ELR (cell line): ENCODE results near the gene CD300LB.

Experiments
- DNase-seq: peaks from one replicate; pipeline ENCODE4 v3.0.0-alpha.2; 2015; ENCODE audit warnings: low read depth

Gene CD300LB

DNA sequence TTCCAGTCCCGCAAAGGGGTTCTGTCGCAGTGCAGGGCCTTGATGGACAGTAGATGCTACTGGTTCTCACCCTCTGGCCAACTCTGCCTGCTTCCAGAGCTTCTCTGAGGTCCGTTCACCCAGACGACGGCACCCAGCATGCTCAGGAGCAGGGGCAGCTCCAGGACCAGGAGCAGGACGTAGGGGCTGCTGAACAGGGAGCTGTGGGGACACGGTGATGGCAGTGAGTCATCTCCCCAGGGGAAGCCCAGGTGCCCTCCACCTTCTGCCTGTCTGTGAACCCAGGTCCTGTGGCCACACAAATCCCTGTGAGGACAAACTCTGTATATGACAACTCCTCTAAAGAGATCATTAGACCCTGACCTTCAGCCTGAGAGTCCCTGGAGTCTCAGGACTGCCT, 18.1 kb upstream of the CD300LB start:
- no peak for DNase-seq

DNA sequence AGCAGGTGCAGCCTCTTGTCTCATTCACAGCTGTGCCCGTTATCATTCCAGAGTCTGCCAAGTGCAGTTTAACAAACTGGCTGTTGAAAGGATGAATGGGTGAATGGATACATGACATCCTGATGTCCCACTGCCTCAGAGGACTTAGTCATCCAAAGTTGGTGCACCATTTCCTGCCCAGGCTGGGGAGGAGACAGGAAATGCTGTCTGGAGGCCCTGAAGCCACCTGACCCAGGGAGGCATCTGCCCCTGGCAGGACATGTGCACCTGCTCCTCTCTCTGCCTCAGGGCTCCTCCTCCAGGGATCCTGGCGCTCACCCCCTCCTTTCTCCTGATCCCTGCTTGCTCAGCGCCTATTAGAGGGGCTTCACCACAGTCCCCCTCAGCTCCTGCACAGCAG, 16.5 kb upstream of the CD300LB start:
- DNase-seq: peak; percentile 6

DNA sequence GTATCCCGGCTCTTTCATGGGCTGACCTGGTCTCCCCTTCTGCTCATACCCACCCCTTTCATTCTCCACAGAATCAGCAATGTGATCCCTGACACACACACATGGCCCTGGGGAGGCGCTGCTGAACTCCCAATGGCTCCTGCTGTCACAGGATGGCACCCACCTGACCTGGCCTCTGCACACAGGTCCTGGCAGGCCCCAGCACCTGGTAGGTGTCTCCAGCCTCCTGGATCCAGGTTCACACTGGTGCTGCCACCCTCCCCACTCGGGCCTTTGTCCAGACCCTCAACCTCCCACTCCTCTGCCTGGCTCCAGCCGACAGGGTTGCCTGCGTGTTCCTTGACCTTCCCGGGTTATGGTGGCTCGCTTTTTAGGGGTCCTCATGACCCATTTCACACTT, 16.0 kb upstream of the CD300LB start:
- no peak for DNase-seq

DNA sequence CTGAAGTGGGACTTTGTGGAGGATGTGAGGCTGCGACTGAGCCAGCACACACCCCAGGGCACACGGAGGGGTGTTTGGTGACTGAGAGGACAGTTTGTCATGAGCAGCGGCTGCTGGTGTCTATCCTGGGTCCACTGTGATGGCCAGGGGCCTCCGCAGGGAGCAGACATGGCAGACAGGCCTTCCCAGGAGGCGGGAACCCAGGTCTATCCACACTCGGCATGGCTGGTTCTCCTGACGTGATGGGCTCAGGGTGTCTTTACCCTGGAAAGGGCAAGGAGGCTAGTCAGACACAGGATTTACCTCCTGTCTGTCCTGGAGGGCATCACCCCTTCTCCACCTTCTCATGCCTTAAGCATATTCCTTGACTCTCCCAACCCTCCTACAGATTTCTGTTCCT, 15.3 kb upstream of the CD300LB start:
- DNase-seq: no peak

DNA sequence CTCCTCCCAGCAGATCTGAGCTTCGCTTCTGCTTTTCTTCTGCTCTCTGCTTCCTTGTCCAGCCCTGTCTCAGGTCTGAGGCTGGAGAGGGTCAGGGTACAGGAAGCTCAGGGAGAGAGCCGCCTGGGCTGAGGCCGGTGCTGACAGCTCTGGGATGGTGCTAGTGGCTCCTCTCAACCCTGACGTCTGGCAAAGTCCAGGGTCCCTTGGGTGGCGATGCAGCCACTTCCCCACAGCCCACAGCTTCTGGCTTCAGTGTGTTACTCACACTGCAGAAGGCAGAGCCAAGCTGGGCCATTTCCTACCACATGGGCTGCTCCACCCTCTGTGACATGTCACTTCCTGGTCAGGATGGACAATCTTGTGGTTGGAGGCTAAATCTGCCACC, 14.6 kb upstream of the CD300LB start, which contains the start of gene CD300C:
Gene CD300C, minus strand, starts transcription at position 273 of the 388 bp plus-strand sequence. CDS start 333 bp downstream, outside the sequence.
- DNase-seq: no peak

DNA sequence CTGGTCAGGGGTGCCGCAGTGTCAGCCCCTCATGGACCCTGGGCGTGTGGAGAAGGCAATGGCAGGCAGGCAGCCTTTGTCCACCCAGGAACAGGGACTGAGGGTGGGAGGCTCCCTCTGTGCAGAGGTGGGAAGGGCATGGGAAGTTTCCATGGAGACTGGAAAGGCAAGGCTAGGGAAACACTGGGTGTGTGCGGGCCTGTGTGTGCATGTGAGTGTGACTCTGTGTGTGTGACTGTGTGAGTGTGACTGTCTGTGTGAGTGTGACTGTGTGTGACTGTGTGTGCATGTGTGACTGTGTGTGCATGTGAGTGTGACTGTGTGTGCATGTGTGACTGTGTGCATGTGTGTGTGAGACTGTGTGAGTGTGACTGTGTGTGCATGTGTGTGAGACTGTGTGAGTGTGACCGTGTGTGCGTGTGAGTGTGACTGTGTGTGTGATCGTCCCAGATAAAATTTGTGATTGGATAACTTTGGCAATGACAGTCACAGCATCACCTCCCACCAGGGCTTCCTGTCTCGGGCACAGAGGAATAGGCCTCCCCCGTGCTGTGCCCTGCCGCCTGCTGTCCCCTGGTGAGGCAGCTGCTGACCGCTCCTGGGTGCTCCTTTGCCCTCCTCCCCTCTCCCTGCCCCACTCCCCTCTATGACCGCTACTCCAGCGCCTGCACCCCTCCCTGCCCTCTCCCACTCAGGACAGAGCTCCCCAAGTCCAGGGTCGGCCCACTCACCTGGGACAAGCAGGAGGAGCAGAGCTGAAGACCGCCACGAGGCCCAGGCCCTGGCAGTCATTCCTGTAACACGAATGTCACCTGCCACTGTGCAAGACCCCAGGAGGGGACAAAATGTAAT, 13.9 kb upstream of the CD300LB start:
- DNase-seq: no peak

DNA sequence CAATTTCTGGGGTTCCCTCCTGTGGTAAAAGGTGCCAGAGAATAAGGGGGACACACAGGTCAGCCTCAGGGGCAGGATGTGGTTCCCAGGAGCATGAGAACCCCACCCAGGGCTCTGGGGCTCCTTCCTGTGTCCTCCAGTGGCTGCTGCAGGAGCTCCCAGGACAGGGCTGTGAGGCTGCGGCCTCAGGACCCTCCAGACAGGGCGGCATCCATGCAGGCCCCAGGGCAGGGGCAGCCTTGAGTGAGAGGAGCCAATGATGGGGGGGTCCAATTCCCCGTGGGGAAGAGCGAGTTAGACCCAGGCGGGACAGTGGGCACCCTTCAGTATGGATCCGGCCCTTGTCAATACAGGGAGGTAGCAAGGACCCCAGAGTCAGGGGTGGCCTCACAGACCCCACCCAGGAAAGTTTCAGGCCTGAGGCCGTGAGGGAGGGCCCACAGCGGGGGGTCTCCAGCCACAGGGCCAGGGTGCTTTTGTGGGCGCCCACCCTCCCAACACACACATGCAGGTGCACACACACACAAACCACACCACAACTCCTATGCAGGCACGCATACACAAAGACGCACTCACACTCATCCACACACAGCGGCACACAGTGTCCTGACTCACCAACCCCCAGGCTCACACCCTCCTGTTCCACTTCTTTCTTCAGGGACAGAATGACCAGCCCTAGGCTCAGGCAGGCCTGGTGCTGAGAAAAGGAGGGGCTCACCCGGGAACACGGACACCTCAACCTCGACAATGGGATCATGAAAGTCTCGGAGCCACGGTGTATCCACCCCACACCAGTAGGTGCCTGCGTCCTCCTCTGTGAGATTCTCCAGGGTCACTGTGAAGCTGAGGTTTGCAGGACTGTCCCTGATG, 12.9 kb upstream of the CD300LB start:
- DNase-seq: no peak

DNA sequence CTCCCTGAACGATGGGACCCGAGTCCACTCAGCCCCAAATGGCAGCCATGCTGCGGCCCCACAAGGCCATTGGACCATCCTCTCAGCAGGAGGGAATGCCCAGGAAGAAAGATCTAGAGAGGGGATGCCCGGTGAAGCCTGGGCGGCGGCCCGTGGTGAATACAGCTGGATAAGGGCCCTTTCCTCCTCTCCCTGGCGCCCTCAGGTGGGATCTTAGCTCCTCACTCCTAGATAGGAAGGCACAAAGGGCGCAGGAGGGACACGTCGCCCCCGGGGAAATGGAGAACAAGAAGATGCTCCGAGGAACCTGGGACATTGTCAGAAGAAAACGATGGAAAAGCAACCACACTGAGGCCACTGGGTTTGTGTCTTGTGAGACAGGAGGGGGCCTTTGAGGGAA, 12.1 kb upstream of the CD300LB start:
- no peak for DNase-seq

DNA sequence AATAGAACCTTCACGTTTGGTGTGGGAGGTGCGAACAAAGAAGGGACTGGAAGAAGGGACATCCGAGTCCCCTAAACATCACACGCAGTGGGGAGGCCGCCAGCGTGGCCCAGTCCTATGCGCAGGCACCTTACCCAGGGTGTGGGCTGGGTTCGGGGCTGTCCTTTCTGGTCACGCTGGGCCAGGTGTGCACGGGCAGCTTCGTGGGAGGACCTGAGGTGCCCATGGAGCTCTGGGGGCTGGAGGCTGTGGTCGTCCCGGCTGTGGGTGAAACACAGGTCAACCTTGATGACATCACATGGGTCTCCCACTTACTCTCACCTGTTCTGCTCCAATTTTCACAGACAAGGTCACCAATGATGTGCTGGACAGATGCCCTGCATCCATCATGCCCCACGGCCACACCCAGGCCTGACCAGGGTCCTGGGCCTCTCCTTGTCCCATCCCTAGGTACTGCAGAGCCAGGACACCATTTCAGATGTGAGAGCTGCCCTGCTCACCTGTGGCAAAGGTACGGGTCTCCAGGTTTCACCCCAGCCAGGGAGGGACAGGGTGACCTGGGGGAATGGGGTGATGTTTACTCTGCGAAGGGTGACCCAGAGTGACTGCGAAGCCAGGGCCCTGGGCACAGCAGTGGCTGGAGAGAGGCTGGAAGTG, 11.6 kb upstream of the CD300LB start:
- no peak for DNase-seq

DNA sequence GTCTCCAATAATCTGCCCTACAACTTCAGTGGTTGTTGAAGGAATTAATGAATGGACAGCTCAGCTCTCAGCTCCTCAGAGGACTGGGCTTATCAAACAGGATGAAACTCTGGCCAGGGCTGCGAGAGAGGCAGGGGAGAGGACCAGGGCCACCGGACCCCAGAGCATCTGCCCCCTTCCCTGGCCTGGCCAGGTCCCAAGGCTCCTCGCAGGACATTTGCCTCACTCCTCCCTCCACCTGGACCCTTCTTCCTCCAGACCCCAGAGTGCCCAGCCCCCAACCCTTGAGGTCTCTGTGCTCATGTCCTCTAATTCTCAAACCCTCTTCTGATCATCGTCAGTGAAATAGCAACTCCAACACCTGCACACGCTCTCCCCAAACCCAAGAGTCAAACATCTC, 10.9 kb upstream of the CD300LB start:
- DNase-seq: no peak

DNA sequence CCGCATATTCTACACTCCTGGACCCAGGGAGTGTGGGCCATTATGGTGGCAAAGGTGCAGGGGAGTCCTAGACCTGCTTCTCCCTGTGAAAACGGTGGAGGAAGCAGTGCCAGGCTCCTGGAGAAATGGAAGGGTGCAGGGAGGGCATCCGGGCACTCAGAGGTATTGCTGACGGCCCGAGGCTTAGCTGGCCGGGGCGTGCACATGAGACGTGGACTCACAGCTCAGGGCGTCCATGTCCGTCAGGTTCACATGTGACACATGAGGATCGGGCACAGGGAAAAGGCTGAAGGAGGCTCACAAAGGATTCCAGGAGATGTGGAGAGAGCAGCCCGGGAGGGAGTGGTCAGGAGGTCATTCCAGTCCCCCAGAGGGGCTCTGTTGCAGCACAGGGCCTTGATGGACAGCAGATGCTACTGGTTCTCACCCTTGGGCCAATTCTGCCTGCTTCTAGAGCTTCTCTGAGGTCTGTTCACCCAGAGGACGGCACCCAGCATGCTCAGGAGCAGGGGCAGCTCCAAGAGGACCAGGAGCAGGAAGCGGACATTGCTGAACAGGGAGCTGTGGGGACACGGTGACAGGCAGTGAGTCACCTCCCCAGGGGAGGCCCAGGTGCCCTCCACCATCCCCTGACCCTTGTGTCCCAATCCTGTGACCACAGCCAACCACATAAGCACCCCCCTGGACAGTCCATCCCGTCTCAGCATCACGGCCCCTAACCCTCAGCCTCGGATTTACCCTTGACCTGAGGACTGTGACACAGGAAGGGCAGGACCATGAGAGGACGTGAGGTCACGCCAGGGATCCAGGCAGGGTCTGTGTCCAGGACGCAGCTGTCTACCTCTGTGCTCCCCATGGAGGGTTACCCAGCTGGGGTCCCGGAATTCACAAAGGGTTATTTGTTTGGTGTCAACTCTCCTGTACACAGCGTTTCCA, 10.2 kb upstream of the CD300LB start:
- no peak for DNase-seq

DNA sequence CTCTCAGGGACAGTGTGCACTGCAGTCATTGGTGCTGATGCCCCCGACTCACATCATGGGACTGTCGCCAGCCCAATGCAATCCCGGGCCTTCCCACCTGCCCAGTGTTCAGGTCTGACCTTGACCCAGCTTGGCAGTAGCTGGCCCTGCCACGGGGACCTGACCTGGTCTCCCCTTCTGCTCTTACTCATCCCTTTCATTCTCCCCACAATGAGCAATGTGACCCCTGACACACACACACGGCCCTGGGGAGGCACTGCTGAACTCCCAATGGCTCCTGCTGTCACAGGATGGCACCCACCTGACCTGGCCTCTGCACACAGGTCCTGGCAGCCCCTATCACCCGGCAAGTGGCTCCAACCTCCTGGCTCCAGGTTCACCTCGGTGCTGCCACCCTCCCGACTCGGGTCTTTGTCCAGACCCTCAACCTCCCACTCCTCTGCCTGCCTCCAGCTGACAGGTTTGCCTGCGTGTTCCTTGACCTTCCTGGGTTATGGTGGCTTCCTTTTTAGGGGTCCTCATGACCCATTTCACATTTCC, 8.1 kb upstream of the CD300LB start:
- DNase-seq: no peak

DNA sequence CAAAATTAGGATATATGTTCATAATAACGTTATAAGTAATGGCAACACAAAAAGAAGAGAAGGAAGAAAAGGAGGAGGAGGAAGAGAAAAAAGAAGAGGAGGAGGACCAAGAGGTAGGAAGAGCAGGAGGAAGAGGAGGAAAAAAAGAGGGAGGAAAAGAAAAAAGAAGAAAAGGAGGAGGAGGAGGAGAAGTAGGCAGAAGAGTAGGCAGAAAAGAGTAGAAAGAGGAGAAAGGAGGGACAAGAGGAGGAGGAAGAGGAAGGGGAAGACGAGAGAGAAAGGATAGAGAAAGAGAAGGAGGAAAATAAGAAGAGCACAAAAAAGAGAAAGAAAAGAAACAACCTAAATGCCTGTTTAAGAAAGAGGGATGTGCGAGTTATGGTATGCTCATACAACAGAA, 5.6 kb upstream of the CD300LB start:
- DNase-seq: no peak

DNA sequence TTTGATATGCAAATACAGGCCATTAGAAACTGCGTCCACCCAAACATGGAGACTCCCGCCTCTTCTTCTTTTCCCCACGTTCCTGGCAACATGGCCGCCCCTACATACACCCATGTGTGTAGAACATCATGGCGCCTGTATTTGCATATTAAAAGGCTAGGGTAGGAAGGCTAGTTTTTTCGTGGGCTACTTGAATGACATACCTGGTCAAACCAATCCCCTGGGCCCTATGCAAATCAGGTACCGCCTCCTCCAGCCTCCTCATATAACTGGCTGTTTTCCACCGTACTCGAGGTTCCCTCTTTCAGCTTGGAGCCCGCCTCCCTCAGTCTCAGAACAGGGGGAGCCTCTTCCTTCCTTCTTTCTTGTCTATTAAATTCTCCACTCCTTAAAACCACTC, 840 bp upstream of the CD300LB start:
- DNase-seq: no peak

DNA sequence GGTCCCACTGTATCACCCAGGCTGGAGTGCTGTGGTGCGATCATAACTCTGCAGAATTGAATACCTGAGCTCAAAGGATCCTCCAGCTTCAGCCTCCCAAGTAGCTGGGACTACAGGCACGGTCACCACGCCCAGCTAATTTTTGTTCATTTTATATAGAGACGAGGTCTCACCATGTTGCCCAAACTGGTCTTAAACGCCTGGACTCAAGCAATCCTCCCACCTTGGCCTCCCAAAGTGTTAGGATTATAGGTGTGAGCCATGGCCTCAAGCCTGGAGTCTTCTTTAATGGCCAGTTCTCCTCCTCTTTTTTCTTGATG, 484 bp downstream of the CD300LB start:
- DNase-seq: no peak

DNA sequence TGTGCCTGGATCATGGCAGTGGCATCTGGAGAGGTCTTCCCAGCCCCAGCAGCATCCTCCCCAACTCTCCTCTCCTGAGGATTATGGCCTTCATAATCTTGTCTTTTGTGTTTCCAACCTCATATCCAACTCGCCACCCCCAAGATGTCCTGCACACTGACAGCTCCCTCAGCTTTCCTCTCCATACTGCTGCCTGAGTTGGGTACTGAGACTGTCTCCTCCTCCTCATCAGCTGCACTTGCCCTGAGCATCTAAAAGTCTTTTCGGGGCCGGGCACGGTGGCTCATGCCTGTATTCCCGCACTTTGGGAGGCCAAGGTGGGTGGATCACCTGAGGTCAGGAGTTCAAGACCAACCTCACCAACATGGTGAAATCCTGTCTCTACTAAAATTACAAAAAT, 2.0 kb downstream of the CD300LB start:
- DNase-seq: no peak

DNA sequence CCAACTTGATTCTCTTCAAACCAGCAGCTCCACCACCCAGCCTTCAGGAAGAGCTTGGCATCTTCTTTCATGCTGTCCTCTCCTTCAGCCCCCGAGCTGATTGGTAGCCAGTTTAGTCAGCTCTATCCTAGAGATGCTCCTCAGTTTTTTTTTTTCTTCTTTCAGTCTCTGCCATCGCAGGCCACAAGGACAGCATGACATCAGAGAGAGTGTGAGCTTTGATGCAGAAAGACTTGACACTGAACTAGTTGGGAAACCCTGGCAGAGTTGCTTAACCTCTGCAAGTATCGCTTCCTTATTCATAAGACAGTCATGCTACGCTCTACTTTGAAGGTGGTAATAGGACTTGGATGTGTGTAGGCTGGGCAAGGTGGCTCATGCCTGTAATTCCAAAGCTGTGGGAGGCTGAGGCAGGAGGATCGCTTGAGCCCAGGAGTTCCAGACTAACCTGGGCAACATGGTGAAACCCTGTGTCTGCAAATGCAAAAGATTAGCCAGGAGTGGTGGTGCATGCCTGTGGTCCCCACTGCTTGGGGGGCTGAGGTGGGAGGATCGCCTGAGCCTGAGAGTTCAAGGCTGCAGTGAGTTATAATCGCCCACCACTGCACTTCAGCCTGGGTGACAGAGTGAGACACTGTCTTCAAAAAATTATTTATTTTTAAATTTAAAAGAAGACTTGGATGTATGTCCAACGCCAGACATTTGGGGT, 2.6 kb downstream of the CD300LB start:
- no peak for DNase-seq

DNA sequence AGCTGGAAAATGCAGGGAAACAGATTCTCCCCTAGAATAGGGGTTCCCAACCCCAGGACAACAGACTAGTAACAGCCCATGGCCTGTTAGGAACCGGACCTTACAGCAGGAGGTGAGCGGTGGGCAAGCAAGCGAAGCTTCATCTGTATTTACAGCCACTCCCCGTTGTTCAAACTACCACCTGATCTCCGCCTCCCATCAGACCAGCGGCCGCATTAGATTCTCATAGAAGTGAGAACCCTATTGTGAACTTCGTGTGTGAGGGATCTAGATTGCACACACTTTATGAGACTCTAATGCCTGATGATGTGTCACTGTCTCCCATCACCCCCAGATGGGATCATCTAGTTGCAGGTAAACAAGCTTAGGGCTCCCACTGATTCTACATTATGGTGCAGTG, 3.5 kb downstream of the CD300LB start:
- no peak for DNase-seq

DNA sequence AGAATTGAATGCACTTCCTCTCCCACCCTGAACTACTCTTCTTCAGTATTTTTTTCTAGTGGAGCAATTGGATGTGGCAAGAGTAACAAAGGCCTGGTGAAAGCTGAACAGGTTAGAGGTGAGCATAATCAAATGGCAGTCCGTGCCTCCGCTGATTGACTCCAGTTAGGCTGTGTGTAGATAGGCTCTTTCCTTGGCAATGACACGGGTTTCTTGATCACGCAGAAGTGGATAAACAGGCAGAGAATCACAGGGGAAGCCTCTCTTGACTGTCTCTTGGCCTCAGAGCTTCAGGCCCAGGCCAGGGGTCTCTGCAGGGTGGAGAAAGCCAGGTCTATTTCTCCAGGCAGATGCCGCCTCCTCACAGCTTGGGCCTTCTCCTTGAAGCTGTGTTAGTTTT, 4.2 kb downstream of the CD300LB start:
- DNase-seq: no peak

DNA sequence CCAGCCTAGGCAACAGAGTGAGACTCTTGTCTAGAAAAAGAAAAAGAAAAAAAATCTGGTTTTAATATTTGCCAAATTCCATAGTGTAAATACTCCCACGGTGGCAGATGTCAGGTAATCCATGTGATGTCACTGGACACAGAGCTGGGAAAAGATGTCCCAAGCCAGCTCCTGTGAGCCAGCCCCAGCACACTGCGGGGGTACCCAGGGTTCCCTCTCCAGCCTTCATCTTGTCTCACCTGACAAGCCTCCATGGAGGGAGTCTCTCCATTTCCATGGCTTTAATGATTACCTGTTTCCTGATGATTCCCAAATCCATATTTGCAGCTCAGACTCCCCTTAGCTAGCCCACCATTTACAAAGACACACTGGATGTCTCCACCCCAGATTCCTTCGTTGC, 4.6 kb downstream of the CD300LB start:
- DNase-seq: no peak

DNA sequence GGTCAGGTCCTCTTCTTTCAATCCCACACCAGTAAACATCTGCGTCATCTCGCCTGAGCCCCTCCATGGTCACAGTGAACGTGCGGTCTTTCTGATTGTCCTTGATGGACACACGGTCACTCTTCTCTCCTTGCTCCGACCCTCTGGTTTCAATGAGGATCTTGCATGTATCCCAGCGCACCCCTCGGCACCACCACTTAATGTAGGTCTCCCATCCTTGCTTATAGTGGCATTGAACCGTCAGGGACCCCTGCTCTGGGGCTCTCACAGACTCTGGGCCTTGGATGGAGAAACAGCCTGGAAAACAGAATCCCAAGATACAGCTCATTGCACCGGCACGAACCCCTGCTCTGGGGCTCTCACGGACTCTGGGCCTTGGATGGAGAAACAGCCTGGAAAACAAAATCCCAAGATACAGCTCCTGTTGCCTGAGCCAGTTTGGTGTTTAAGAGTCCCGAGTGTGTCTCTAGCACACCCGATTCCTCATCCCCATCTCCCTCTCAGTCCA, 5.4 kb downstream of the CD300LB start:
- DNase-seq: no peak
